ENCODE data around the gene ADGRE3. TPM values are rescaled to one million over a fixed set of nuclear protein-coding genes. Genes with fewer than 3 reads are reported as not detected.

Gene ADGRE3
- total RNA-seq, 1 experiment from 2014 or later: not detected

DNA sequence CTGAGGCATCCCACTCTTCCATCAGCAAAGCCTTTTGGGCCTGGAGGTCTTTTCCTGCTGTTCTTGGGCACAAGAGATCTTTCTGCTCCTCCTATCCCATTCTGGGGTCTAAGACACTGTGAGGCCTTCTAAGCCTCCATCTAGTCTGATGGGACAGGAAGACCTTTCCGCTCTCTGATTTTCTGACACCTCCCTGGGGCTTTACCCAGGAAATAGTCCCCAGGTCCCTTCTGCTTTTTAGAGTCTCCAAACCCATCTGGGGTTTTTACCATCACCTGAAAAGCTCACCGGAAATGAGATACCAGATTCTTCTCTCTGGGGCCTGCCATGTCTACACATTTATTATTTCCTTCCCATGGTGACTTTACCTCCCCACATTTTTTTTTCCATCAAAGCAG is 70.7 kb downstream of the ADGRE3 start:
- CTCF ChIA-PET: no interaction called here
- Mint-ChIP-seq H3K27me3 (ENCODE audit: low read depth) (peaks cover 7% of the 10 kb centered on the region), H3K9me3 (peaks cover 25% of the 10 kb centered on the region), H3K4me1 (no peaks in the 10 kb centered on the region), H3K36me3 (0 out of 2 replicates have a peak, but pooled peaks cover 2% of the 10 kb centered on the region), H3K27ac (no peak overlapping the region), H3K4me3 (no peak overlapping the region)
- TF ChIP-seq, protein P1, sequence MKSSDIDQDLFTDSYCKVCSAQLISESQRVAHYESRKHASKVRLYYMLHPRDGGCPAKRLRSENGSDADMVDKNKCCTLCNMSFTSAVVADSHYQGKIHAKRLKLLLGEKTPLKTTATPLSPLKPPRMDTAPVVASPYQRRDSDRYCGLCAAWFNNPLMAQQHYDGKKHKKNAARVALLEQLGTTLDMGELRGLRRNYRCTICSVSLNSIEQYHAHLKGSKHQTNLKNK (CRISPR knock-in tag; IDR thresholded peaks at IDR 0.05): no peak
- TF ChIP-seq, protein P2, sequence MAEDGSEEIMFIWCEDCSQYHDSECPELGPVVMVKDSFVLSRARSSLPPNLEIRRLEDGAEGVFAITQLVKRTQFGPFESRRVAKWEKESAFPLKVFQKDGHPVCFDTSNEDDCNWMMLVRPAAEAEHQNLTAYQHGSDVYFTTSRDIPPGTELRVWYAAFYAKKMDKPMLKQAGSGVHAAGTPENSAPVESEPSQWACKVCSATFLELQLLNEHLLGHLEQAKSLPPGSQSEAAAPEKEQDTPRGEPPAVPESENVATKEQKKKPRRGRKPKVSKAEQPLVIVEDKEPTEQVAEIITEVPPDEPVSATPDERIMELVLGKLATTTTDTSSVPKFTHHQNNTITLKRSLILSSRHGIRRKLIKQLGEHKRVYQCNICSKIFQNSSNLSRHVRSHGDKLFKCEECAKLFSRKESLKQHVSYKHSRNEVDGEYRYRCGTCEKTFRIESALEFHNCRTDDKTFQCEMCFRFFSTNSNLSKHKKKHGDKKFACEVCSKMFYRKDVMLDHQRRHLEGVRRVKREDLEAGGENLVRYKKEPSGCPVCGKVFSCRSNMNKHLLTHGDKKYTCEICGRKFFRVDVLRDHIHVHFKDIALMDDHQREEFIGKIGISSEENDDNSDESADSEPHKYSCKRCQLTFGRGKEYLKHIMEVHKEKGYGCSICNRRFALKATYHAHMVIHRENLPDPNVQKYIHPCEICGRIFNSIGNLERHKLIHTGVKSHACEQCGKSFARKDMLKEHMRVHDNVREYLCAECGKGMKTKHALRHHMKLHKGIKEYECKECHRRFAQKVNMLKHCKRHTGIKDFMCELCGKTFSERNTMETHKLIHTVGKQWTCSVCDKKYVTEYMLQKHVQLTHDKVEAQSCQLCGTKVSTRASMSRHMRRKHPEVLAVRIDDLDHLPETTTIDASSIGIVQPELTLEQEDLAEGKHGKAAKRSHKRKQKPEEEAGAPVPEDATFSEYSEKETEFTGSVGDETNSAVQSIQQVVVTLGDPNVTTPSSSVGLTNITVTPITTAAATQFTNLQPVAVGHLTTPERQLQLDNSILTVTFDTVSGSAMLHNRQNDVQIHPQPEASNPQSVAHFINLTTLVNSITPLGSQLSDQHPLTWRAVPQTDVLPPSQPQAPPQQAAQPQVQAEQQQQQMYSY (CRISPR knock-in tag; IDR thresholded peaks at IDR 0.05): no peak
- TF ChIP-seq ZNF263 (CRISPR knock-in tag; IDR thresholded peaks at IDR 0.05; ENCODE audit: low read depth) (no peak), RORB (CRISPR knock-in tag; IDR thresholded peaks at IDR 0.05) (no peak), SP1 (CRISPR knock-in tag; conservative IDR thresholded peaks at IDR 0.05) (no peak), TCF7 (CRISPR knock-in tag; IDR thresholded peaks at IDR 0.05; ENCODE audit: low read depth) (no peak), ATF1 (CRISPR knock-in tag; IDR thresholded peaks at IDR 0.05) (no peak), ETV6 (CRISPR knock-in tag; IDR thresholded peaks at IDR 0.05) (no peak)
- TF ChIP-seq, protein P3, sequence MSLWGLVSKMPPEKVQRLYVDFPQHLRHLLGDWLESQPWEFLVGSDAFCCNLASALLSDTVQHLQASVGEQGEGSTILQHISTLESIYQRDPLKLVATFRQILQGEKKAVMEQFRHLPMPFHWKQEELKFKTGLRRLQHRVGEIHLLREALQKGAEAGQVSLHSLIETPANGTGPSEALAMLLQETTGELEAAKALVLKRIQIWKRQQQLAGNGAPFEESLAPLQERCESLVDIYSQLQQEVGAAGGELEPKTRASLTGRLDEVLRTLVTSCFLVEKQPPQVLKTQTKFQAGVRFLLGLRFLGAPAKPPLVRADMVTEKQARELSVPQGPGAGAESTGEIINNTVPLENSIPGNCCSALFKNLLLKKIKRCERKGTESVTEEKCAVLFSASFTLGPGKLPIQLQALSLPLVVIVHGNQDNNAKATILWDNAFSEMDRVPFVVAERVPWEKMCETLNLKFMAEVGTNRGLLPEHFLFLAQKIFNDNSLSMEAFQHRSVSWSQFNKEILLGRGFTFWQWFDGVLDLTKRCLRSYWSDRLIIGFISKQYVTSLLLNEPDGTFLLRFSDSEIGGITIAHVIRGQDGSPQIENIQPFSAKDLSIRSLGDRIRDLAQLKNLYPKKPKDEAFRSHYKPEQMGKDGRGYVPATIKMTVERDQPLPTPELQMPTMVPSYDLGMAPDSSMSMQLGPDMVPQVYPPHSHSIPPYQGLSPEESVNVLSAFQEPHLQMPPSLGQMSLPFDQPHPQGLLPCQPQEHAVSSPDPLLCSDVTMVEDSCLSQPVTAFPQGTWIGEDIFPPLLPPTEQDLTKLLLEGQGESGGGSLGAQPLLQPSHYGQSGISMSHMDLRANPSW (CRISPR knock-in tag; conservative IDR thresholded peaks at IDR 0.05; ENCODE audit: low read depth): no peak
- TF ChIP-seq, protein P4, sequence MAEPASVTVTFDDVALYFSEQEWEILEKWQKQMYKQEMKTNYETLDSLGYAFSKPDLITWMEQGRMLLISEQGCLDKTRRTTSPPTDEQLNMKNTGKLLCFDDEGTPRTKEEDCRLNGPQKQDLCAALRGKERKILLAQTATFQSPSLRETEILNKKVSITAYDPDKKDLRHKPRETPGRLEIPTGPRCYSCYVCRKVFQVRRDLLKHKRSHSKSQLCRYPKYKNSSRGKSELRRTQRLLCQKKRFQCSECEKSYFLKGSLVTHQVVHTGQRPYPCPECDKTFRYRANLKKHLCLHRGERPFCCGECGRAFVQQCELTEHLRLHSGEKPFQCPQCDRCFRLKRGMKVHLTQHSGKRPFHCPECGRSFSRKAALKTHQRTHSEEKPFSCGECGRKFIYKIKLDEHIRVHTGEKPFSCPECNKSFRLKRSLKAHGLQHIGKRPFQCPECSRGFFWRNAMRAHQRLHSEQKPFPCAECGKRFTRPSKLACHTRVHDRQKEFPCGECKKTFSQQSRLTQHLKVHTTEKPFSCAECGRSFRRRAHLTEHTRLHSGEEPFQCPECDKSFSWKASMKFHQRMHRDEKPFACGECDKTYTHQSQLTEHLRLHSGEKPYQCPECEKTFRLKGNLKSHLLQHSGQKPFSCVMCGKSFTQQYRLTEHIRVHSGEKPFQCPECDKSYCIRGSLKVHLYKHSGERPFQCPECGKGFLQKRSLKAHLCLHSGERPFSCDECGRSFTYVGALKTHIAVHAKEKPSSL (CRISPR knock-in tag; conservative IDR thresholded peaks at IDR 0.05): no peak
- TF ChIP-seq, protein P5, sequence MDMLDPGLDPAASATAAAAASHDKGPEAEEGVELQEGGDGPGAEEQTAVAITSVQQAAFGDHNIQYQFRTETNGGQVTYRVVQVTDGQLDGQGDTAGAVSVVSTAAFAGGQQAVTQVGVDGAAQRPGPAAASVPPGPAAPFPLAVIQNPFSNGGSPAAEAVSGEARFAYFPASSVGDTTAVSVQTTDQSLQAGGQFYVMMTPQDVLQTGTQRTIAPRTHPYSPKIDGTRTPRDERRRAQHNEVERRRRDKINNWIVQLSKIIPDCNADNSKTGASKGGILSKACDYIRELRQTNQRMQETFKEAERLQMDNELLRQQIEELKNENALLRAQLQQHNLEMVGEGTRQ (CRISPR knock-in tag; IDR thresholded peaks at IDR 0.05): no peak
- TF ChIP-seq, protein P6, sequence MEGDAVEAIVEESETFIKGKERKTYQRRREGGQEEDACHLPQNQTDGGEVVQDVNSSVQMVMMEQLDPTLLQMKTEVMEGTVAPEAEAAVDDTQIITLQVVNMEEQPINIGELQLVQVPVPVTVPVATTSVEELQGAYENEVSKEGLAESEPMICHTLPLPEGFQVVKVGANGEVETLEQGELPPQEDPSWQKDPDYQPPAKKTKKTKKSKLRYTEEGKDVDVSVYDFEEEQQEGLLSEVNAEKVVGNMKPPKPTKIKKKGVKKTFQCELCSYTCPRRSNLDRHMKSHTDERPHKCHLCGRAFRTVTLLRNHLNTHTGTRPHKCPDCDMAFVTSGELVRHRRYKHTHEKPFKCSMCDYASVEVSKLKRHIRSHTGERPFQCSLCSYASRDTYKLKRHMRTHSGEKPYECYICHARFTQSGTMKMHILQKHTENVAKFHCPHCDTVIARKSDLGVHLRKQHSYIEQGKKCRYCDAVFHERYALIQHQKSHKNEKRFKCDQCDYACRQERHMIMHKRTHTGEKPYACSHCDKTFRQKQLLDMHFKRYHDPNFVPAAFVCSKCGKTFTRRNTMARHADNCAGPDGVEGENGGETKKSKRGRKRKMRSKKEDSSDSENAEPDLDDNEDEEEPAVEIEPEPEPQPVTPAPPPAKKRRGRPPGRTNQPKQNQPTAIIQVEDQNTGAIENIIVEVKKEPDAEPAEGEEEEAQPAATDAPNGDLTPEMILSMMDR (IDR thresholded peaks at IDR 0.05): no peak
- TF ChIP-seq, protein P7, sequence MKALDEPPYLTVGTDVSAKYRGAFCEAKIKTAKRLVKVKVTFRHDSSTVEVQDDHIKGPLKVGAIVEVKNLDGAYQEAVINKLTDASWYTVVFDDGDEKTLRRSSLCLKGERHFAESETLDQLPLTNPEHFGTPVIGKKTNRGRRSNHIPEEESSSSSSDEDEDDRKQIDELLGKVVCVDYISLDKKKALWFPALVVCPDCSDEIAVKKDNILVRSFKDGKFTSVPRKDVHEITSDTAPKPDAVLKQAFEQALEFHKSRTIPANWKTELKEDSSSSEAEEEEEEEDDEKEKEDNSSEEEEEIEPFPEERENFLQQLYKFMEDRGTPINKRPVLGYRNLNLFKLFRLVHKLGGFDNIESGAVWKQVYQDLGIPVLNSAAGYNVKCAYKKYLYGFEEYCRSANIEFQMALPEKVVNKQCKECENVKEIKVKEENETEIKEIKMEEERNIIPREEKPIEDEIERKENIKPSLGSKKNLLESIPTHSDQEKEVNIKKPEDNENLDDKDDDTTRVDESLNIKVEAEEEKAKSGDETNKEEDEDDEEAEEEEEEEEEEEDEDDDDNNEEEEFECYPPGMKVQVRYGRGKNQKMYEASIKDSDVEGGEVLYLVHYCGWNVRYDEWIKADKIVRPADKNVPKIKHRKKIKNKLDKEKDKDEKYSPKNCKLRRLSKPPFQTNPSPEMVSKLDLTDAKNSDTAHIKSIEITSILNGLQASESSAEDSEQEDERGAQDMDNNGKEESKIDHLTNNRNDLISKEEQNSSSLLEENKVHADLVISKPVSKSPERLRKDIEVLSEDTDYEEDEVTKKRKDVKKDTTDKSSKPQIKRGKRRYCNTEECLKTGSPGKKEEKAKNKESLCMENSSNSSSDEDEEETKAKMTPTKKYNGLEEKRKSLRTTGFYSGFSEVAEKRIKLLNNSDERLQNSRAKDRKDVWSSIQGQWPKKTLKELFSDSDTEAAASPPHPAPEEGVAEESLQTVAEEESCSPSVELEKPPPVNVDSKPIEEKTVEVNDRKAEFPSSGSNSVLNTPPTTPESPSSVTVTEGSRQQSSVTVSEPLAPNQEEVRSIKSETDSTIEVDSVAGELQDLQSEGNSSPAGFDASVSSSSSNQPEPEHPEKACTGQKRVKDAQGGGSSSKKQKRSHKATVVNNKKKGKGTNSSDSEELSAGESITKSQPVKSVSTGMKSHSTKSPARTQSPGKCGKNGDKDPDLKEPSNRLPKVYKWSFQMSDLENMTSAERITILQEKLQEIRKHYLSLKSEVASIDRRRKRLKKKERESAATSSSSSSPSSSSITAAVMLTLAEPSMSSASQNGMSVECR (CRISPR knock-in tag; IDR thresholded peaks at IDR 0.05; ENCODE audit: borderline replicate concordance): no peak
- ATAC-seq (no peak), DNase-seq (ENCODE audit: low spot score) (no peak)
- POLR2A ChIA-PET: no interaction called here
